HepG2 (cell line): Measurements from ENCODE around the gene DLX1. TPM values are rescaled to one million over a fixed set of nuclear protein-coding genes. Genes with fewer than 3 reads are reported as not detected.

Experiments
- ADNP ChIP-seq: sonication (generic); formaldehyde crosslinking; IDR thresholded peaks from 2 replicates; pipeline ENCODE4 v1.4.0; 2020; ENCODE audit warnings: missing genetic modification reagents
- JUNB ChIP-seq: sonication (generic); formaldehyde crosslinking; IDR thresholded peaks from 2 replicates; pipeline ENCODE4 v1.8.0; 2022; ENCODE audit warnings: missing genetic modification reagents, mild to moderate bottlenecking, borderline replicate concordance
- MTA1 ChIP-seq: sonication (generic); formaldehyde crosslinking; IDR thresholded peaks from 2 replicates; pipeline ENCODE4 v1.4.0; 2020; ENCODE audit warnings: missing genetic modification reagents, mild to moderate bottlenecking, borderline replicate concordance
- NFIB ChIP-seq: sonication (generic); formaldehyde crosslinking; IDR thresholded peaks from 2 replicates; pipeline ENCODE4 v1.9.0; 2021; ENCODE audit warnings: missing genetic modification reagents, mild to moderate bottlenecking, borderline replicate concordance
- SMARCE1 ChIP-seq: fragments of 450-650 bp; IDR thresholded peaks from 2 replicates; pipeline ENCODE4 v1.6.1; 2017; ENCODE audit warnings: borderline replicate concordance
- TOE1 ChIP-seq: sonication (generic); formaldehyde crosslinking; IDR thresholded peaks from 2 replicates; pipeline ENCODE4 v1.4.0; 2020; ENCODE audit warnings: mild to moderate bottlenecking, missing genetic modification reagents
- ZFP36 ChIP-seq: fragments of 150-350 bp; IDR thresholded peaks from 2 replicates; pipeline ENCODE4 v1.6.1; 2018; ENCODE audit warnings: borderline replicate concordance, low read length, low read depth; ENCODE audit not compliant: partially characterized antibody
- ZFP41 ChIP-seq: sonication (generic); formaldehyde crosslinking; IDR thresholded peaks from 2 replicates; pipeline ENCODE4 v1.4.0; 2020; ENCODE audit warnings: mild to moderate bottlenecking, missing genetic modification reagents, borderline replicate concordance
- ZMYM2 ChIP-seq: sonication (generic); formaldehyde crosslinking; IDR thresholded peaks from 2 replicates; pipeline ENCODE4 v1.8.0; 2022; ENCODE audit warnings: mild to moderate bottlenecking, missing genetic modification reagents
- ZNF263 ChIP-seq: sonication (generic); formaldehyde crosslinking; IDR thresholded peaks from 2 replicates; pipeline ENCODE4 v1.4.0; 2020; ENCODE audit warnings: missing genetic modification reagents
- ZNF550 ChIP-seq: sonication (generic); formaldehyde crosslinking; IDR thresholded peaks from 2 replicates; pipeline ENCODE4 v1.4.0; 2020; ENCODE audit warnings: mild to moderate bottlenecking, missing genetic modification reagents, borderline replicate concordance
- ZNF570 ChIP-seq: sonication (generic); formaldehyde crosslinking; IDR thresholded peaks from 2 replicates; pipeline ENCODE4 v1.4.0; 2020; ENCODE audit warnings: mild to moderate bottlenecking, missing genetic modification reagents, borderline replicate concordance
- ZNF709 ChIP-seq: sonication (generic); formaldehyde crosslinking; IDR thresholded peaks from 2 replicates; pipeline ENCODE4 v1.5.0; 2020; ENCODE audit warnings: mild to moderate bottlenecking, missing genetic modification reagents
- polyA plus RNA-seq, 8 experiments: library from polyadenylated mRNA; depleted of rRNA in 3 of 8; stranded (reverse) in 7 of 8; unstranded in 1 of 8; fragments of >200 nt; fragmentation: Illumina TruSeq in 4 of 8; extraction: Trizol in 4 of 8; gene quantifications; 2 replicates each; pipeline versions ENCODE4 v1.2.1 to v1.2.3, GENCODE V29; 2011 to 2016; ENCODE audit warnings: low read depth in 4 of 8, missing spikeins in 1 of 8, mixed read lengths in 1 of 8; ENCODE audit not compliant: insufficient read depth in 1 of 8
- total RNA-seq, 5 experiments: library from RNA; depleted of rRNA; stranded (reverse); fragments of >200 nt; fragmentation: Illumina TruSeq; extraction: Trizol; gene quantifications; 2 replicates each; pipeline ENCODE4 v1.2.3, GENCODE V29; 2016; ENCODE audit warnings: low read depth in 1 of 5
- TF ChIP-seq, protein P1 (sequence below): sonication (generic); formaldehyde crosslinking; IDR thresholded peaks from 2 replicates; pipeline ENCODE4 v1.4.0; 2020; ENCODE audit warnings: mild to moderate bottlenecking, missing genetic modification reagents
- TF ChIP-seq, protein P2 (sequence below): sonication (generic); formaldehyde crosslinking; IDR thresholded peaks from 2 replicates; pipeline ENCODE4 v1.5.1; 2020; ENCODE audit warnings: missing genetic modification reagents, mild to moderate bottlenecking, borderline replicate concordance
- TF ChIP-seq, protein P3 (sequence below): sonication (generic); formaldehyde crosslinking; IDR thresholded peaks from 2 replicates; pipeline ENCODE4 v1.5.0; 2020; ENCODE audit warnings: missing genetic modification reagents
- TF ChIP-seq, protein P4 (sequence below): sonication (generic); formaldehyde crosslinking; IDR thresholded peaks from 2 replicates; pipeline ENCODE4 v1.5.0; 2020; ENCODE audit warnings: missing genetic modification reagents, mild to moderate bottlenecking, borderline replicate concordance
- TF ChIP-seq, protein P5 (sequence below): sonication (generic); formaldehyde crosslinking; IDR thresholded peaks from 2 replicates; pipeline ENCODE4 v1.8.1; 2023; ENCODE audit warnings: mild to moderate bottlenecking, moderate library complexity, missing genetic modification reagents
- TF ChIP-seq, protein P6 (sequence below): sonication (generic); formaldehyde crosslinking; IDR thresholded peaks from 2 replicates; pipeline ENCODE4 v1.4.0; 2020; ENCODE audit warnings: mild to moderate bottlenecking, missing genetic modification reagents
- TF ChIP-seq, protein P7 (sequence below): sonication (generic); formaldehyde crosslinking; IDR thresholded peaks from 2 replicates; pipeline ENCODE4 v1.4.0; 2020; ENCODE audit warnings: missing genetic modification reagents

The DLX1 gene
- total and polyA plus RNA-seq, 2 of the 13 experiments (the other 11 are each of a cell fraction or from before 2014, with no cell fraction given) = 0.18 to 0.86 TPM

DNA sequence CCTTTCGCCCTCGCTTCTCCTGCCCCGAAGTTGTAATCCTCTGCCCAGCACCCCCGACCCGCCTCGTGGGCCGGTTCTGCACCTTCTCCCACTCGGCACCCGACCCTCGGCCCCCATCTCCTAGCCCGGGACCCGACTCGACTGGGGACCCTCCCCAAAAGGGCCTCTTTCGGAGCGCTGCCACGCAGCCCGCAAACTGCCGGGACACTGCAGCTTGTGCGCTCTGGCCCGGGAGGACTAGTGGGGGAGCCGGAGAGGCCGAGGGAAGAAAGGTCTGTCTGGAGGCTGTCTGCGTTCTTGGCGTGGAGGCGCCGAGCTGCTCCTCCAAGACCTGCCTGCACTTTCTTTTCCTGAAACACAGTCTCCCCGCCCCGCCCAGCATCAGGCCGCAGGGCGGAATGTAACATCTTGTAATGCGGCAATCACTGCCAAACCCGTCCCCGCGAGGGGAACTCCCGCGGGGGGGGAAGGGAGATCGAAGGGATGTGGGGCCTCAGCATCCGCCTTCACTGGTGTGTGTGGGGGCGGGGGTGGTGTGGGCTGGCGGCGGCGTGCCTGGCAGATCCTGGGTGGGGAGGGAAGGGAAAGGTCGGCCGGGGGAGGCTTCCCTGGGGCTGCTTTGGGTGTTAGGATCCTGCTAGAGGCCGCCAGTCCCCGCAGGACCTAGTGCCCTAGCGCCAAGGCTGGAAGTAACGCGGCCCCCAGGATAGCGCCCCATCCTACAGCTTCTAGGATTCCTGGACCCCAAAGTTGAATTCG, 10.0 kb downstream of the DLX1 start (continued):
- TF ChIP-seq ZNF550 (CRISPR knock-in tag) (0 out of 2 replicates have a peak, but pooled peaks have one; percentile 8), ZMYM2 (CRISPR knock-in tag) (0 out of 2 replicates have a peak, but pooled peaks have one; percentile 27), MTA1 (peak; percentile 75; the same call in 1 of the 2 replicates), SMARCE1 (no peak), ZFP41 (no peak), ZNF709 (CRISPR knock-in tag) (no peak), TOE1 (CRISPR knock-in tag) (no peak), ZNF570 (CRISPR knock-in tag) (no peak), NFIB (CRISPR knock-in tag) (no peak), ADNP (no peak), JUNB (CRISPR knock-in tag) (no peak), ZFP36 (no peak), ZNF263 (CRISPR knock-in tag) (peak; percentile 80)
- TF ChIP-seq, protein P1, sequence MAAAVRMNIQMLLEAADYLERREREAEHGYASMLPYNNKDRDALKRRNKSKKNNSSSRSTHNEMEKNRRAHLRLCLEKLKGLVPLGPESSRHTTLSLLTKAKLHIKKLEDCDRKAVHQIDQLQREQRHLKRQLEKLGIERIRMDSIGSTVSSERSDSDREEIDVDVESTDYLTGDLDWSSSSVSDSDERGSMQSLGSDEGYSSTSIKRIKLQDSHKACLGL (CRISPR knock-in tag) = no peak
- TF ChIP-seq, protein P2, sequence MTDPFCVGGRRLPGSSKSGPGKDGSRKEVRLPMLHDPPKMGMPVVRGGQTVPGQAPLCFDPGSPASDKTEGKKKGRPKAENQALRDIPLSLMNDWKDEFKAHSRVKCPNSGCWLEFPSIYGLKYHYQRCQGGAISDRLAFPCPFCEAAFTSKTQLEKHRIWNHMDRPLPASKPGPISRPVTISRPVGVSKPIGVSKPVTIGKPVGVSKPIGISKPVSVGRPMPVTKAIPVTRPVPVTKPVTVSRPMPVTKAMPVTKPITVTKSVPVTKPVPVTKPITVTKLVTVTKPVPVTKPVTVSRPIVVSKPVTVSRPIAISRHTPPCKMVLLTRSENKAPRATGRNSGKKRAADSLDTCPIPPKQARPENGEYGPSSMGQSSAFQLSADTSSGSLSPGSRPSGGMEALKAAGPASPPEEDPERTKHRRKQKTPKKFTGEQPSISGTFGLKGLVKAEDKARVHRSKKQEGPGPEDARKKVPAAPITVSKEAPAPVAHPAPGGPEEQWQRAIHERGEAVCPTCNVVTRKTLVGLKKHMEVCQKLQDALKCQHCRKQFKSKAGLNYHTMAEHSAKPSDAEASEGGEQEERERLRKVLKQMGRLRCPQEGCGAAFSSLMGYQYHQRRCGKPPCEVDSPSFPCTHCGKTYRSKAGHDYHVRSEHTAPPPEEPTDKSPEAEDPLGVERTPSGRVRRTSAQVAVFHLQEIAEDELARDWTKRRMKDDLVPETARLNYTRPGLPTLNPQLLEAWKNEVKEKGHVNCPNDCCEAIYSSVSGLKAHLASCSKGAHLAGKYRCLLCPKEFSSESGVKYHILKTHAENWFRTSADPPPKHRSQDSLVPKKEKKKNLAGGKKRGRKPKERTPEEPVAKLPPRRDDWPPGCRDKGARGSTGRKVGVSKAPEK (CRISPR knock-in tag) = peak; percentile 97
- TF ChIP-seq, protein P3, sequence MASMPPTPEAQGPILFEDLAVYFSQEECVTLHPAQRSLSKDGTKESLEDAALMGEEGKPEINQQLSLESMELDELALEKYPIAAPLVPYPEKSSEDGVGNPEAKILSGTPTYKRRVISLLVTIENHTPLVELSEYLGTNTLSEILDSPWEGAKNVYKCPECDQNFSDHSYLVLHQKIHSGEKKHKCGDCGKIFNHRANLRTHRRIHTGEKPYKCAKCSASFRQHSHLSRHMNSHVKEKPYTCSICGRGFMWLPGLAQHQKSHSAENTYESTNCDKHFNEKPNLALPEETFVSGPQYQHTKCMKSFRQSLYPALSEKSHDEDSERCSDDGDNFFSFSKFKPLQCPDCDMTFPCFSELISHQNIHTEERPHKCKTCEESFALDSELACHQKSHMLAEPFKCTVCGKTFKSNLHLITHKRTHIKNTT (CRISPR knock-in tag) = no peak
- TF ChIP-seq, protein P4, sequence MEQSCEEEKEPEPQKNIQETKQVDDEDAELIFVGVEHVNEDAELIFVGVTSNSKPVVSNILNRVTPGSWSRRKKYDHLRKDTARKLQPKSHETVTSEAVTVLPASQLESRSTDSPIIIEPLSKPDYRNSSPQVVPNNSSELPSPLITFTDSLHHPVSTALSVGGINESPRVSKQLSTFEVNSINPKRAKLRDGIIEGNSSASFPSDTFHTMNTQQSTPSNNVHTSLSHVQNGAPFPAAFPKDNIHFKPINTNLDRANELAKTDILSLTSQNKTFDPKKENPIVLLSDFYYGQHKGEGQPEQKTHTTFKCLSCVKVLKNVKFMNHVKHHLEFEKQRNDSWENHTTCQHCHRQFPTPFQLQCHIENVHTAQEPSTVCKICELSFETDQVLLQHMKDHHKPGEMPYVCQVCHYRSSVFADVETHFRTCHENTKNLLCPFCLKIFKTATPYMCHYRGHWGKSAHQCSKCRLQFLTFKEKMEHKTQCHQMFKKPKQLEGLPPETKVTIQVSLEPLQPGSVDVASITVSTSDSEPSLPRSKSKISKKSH (CRISPR knock-in tag) = peak; percentile 40; the same call in 1 of the 2 replicates
- TF ChIP-seq, protein P5, sequence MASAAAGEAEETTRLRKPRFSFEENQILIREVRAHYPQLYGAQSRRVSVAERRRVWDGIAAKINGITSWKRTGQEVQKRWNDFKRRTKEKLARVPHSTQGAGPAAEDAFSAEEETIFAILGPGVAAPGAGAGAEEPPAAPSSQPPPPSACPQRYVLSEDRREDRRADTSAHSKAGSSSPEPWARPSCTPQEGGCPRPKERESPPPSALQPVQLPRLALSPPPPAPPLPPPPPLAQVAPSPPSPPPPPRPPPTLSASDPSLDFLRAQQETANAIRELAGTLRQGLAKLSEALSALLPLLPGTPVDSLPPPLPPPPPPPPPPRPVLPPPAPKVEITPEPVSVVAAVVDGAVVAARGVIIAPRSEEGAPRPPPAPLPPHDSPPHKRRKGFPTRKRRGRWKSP = peak; percentile 74
- TF ChIP-seq, protein P6, sequence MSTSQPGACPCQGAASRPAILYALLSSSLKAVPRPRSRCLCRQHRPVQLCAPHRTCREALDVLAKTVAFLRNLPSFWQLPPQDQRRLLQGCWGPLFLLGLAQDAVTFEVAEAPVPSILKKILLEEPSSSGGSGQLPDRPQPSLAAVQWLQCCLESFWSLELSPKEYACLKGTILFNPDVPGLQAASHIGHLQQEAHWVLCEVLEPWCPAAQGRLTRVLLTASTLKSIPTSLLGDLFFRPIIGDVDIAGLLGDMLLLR (CRISPR knock-in tag) = no peak
- TF ChIP-seq, protein P7, sequence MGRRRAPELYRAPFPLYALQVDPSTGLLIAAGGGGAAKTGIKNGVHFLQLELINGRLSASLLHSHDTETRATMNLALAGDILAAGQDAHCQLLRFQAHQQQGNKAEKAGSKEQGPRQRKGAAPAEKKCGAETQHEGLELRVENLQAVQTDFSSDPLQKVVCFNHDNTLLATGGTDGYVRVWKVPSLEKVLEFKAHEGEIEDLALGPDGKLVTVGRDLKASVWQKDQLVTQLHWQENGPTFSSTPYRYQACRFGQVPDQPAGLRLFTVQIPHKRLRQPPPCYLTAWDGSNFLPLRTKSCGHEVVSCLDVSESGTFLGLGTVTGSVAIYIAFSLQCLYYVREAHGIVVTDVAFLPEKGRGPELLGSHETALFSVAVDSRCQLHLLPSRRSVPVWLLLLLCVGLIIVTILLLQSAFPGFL = no peak
